NAMALWA (cell line): ENCODE measurements around the gene MORN1.

Experiments
- DNase-seq: peaks from one replicate; pipeline ENCODE4 v3.0.0-alpha.2; 2015; ENCODE audit warnings: low spot score

The MORN1 gene

GRCh38 chr1:2404890-2405511 lies 13.6 kb upstream of the MORN1 start:
- DNase-seq, result no peak

- DNase-seq, result no peak
Measured at GRCh38 chr1:2404142-2404889, 13.0 kb upstream of the MORN1 start.

- no peak for DNase-seq
Measured at GRCh38 chr1:2403273-2403672, 11.9 kb upstream of the MORN1 start.

- no peak for DNase-seq
Measured at GRCh38 chr1:2402420-2402819, 11.1 kb upstream of the MORN1 start.

GRCh38 chr1:2400950-2401649 lies 9.7 kb upstream of the MORN1 start:
- peak; percentile 32 for DNase-seq

- DNase-seq, result no peak
Measured at GRCh38 chr1:2400576-2400909, 9.2 kb upstream of the MORN1 start.

GRCh38 chr1:2399890-2400575 lies 8.7 kb upstream of the MORN1 start:
- DNase-seq, result no peak

GRCh38 chr1:2398871-2399270 lies 7.5 kb upstream of the MORN1 start:
- DNase-seq, result no peak

GRCh38 chr1:2397007-2397679 lies 5.8 kb upstream of the MORN1 start:
- no peak for DNase-seq

- DNase-seq, result no peak
Measured at GRCh38 chr1:2396476-2396875, 5.1 kb upstream of the MORN1 start.

- DNase-seq, result no peak
Measured at GRCh38 chr1:2396059-2396458, 4.7 kb upstream of the MORN1 start.

GRCh38 chr1:2395245-2395644 lies 3.9 kb upstream of the MORN1 start:
- no peak for DNase-seq

GRCh38 chr1:2394761-2395160 lies 3.4 kb upstream of the MORN1 start:
- DNase-seq, result no peak

- DNase-seq, result no peak
Measured at GRCh38 chr1:2394220-2394619, 2.9 kb upstream of the MORN1 start.

- no peak for DNase-seq
Measured at GRCh38 chr1:2393471-2393877, 2.1 kb upstream of the MORN1 start.

GRCh38 chr1:2392686-2393085 lies 1.3 kb upstream of the MORN1 start:
- DNase-seq, result no peak

- no peak for DNase-seq
Measured at GRCh38 chr1:2391931-2392509, 666 bp upstream of the MORN1 start.

GRCh38 chr1:2389644-2390043 lies 1.7 kb downstream of the MORN1 start:
- DNase-seq, result no peak

- no peak for DNase-seq
Measured at GRCh38 chr1:2388004-2388913, 3.1 kb downstream of the MORN1 start.
